K562 (cell line): ENCODE data around the gene SET. TPM values are rescaled to one million over a fixed set of nuclear protein-coding genes. Genes with fewer than 3 reads are reported as not detected.

Experiments used
- BRF1 ChIP-seq: IDR thresholded peaks from 3 replicates; pipeline ENCODE4 v1.6.1; 2011; ENCODE audit warnings: borderline replicate concordance, mild to moderate bottlenecking; ENCODE audit not compliant: insufficient read length; ENCODE audit errors: extremely low read depth
- CBFA2T2 ChIP-seq: fragments of 450-650 bp; conservative IDR thresholded peaks from 2 replicates; pipeline ENCODE4 v1.6.1; 2017; ENCODE audit warnings: mild to moderate bottlenecking
- ELF2 ChIP-seq: fragments of 250-450 bp; sonication (Bioruptor Pico); IDR thresholded peaks from 2 replicates; pipeline ENCODE4 v1.5.0; 2021; ENCODE audit warnings: mild to moderate bottlenecking
- JUNB ChIP-seq: fragments of 450-650 bp; formaldehyde crosslinking; conservative IDR thresholded peaks from 2 replicates; pipeline ENCODE4 v1.4.0; 2020; ENCODE audit warnings: mild to moderate bottlenecking
- KLF16 ChIP-seq: IDR thresholded peaks from 2 replicates; pipeline ENCODE4 v1.6.1; 2016; ENCODE audit warnings: antibody characterized with exemption
- NR1H2 ChIP-seq: sonication (generic); formaldehyde crosslinking; IDR thresholded peaks from 2 replicates; pipeline ENCODE4 v1.4.0; 2020; ENCODE audit warnings: mild to moderate bottlenecking, missing genetic modification reagents
- PBX2 ChIP-seq, 2 experiments: IDR thresholded peaks in 1 of 2; conservative IDR thresholded peaks in 1 of 2; 2 replicates each; pipeline ENCODE4 v1.6.1; 2016; ENCODE audit warnings: low read depth in 2 of 2, mild to moderate bottlenecking in 1 of 2, missing compliant biosample characterization in 1 of 2, missing genetic modification characterization in 1 of 2, moderate library complexity in 1 of 2
- RBM34 ChIP-seq: fragments of 200-400 bp; formaldehyde crosslinking; IDR thresholded peaks from 2 replicates; pipeline ENCODE4 v1.6.1; 2018; ENCODE audit warnings: low read length, borderline replicate concordance; ENCODE audit not compliant: insufficient read depth
- ZNF24 ChIP-seq: fragments of 450-650 bp; IDR thresholded peaks from 2 replicates; pipeline ENCODE4 v1.6.1; 2016
- ZNF280B ChIP-seq: fragments of 250-450 bp; sonication (Bioruptor Pico); IDR thresholded peaks from 2 replicates; pipeline ENCODE4 v1.5.1; 2021; ENCODE audit warnings: mild to moderate bottlenecking
- polyA plus RNA-seq, 8 experiments: library from polyadenylated mRNA; depleted of rRNA in 4 of 8; stranded (reverse) in 5 of 8; unstranded in 3 of 8; fragments of >200 nt; fragmentation: Nextera tagmentation in 2 of 8; fragmentation: Illumina TruSeq in 1 of 8; extraction: Ambion mirVana in 2 of 8; extraction: Trizol in 1 of 8; gene quantifications; 2 replicates each; pipeline versions ENCODE4 v1.2.1 to v1.2.3, GENCODE V29; 2011 to 2014; ENCODE audit warnings: inconsistent platforms in 1 of 8, missing spikeins in 1 of 8
- total RNA-seq, 7 experiments: library from RNA; depleted of rRNA in 6 of 7; stranded (reverse); fragments of >200 nt in 6 of 7; fragmentation: Illumina TruSeq in 2 of 7; extraction: Trizol in 2 of 7; gene quantifications; 2 replicates each; pipeline versions ENCODE4 v1.2.1 to v1.2.3, GENCODE V29; 2011 to 2021; ENCODE audit warnings: low replicate concordance in 1 of 7
- TF ChIP-seq, protein P1 (sequence below), 2 experiments: fragments of 450-650 bp; formaldehyde crosslinking in 1 of 2; IDR thresholded peaks; 2 replicates each; pipeline versions ENCODE4 v1.4.0 to v1.6.1; 2014 to 2020; ENCODE audit warnings: mild to moderate bottlenecking in 2 of 2, borderline replicate concordance in 1 of 2, low read depth in 1 of 2
- TF ChIP-seq, protein P2 (sequence below): fragments of 200-800 bp; sonication (Bioruptor generic); IDR thresholded peaks from 2 replicates; pipeline ENCODE4 v1.6.1; 2017; ENCODE audit warnings: missing genetic modification characterization, missing compliant biosample characterization

Gene SET
- total and polyA plus RNA-seq, 9 of the 15 experiments (the other 6 are each of a cell fraction or from before 2014, with no cell fraction given): 404 to 1,447 (median 907) TPM

DNA sequence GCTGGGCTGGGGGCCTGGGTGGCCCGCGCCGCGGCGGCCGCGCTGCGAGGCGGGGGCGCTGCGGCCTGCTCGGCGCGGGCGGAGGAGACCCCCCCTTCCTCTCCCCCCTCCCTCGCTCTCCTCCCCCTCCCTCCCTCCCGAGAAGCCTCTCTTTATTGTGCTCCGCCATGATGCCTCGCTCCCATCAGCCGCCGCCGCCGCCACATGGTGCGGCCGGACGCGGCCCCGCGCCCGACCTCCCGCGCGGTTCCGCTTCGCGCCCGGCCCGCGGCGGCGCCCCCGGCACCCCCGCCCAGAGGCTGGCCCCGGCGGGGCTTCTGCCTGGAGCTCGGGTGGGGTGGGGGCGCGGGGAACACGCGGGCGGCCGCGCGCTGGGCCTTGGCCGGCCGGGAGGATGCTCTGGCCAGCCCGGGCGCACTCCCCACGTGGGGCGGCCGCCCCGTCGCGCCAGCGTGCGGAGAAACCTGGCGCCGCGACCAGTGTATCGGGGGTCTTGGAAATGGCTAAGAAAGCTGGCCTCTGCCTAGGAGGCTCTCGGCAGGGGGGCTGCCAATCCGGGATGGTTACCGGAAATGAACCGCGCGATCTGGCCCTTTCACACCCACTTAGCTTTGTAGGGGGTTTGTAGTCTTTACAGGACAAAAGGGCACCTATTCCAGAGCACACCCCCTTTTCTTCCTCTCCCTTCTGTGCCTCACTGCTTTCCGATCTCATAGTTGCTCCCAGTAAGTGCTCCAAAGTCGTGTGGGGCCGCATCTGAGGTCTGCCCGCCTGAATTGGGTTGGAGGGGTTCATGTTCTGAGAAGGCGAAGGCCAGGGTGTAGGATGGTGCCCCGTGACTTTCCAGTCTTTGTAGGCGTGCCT, 1.0 kb downstream of the SET start (continued):
- TF ChIP-seq, protein P1, sequence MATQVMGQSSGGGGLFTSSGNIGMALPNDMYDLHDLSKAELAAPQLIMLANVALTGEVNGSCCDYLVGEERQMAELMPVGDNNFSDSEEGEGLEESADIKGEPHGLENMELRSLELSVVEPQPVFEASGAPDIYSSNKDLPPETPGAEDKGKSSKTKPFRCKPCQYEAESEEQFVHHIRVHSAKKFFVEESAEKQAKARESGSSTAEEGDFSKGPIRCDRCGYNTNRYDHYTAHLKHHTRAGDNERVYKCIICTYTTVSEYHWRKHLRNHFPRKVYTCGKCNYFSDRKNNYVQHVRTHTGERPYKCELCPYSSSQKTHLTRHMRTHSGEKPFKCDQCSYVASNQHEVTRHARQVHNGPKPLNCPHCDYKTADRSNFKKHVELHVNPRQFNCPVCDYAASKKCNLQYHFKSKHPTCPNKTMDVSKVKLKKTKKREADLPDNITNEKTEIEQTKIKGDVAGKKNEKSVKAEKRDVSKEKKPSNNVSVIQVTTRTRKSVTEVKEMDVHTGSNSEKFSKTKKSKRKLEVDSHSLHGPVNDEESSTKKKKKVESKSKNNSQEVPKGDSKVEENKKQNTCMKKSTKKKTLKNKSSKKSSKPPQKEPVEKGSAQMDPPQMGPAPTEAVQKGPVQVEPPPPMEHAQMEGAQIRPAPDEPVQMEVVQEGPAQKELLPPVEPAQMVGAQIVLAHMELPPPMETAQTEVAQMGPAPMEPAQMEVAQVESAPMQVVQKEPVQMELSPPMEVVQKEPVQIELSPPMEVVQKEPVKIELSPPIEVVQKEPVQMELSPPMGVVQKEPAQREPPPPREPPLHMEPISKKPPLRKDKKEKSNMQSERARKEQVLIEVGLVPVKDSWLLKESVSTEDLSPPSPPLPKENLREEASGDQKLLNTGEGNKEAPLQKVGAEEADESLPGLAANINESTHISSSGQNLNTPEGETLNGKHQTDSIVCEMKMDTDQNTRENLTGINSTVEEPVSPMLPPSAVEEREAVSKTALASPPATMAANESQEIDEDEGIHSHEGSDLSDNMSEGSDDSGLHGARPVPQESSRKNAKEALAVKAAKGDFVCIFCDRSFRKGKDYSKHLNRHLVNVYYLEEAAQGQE (IDR thresholded peaks at IDR 0.05; ENCODE audit: borderline replicate concordance): no peak
- TF ChIP-seq, protein P1 (CRISPR knock-in tag; IDR thresholded peaks at IDR 0.05; ENCODE audit: low read depth): 0 out of 2 replicates have a peak, but pooled peaks have one; percentile 18
- TF ChIP-seq NR1H2 (no peak), BRF1 (no peak), ELF2 (CRISPR knock-in tag) (no peak), ZNF280B (CRISPR knock-in tag) (no peak), PBX2 (CRISPR knock-in tag; IDR thresholded peaks at IDR 0.05; ENCODE audit: low read depth) (no peak), PBX2 (tag; conservative IDR thresholded peaks at IDR 0.05; ENCODE audit: low read depth) (no peak), CBFA2T2 (no peak), KLF16 (no peak), RBM34 (no peak), JUNB (CRISPR knock-in tag) (no peak), ZNF24 (no peak)
- TF ChIP-seq, protein P2, sequence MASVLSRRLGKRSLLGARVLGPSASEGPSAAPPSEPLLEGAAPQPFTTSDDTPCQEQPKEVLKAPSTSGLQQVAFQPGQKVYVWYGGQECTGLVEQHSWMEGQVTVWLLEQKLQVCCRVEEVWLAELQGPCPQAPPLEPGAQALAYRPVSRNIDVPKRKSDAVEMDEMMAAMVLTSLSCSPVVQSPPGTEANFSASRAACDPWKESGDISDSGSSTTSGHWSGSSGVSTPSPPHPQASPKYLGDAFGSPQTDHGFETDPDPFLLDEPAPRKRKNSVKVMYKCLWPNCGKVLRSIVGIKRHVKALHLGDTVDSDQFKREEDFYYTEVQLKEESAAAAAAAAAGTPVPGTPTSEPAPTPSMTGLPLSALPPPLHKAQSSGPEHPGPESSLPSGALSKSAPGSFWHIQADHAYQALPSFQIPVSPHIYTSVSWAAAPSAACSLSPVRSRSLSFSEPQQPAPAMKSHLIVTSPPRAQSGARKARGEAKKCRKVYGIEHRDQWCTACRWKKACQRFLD (CRISPR knock-in tag): no peak
